HG03558 (cell line): Measurements from ENCODE around the gene TSEN34.
"Not testable (repeated sequence)": the region's sequence is repeated elsewhere in the genome, so short reads cannot be mapped to it uniquely, and the experiment has no call there.

Experiments used
- ATAC-seq: cut with Tn5 transposase; IDR thresholded peaks from one replicate; pipeline ENCODE4 v1.9.1; 2021; ENCODE audit warnings: moderate number of reproducible peaks; ENCODE audit not compliant: unreplicated experiment; ENCODE audit errors: extremely low read depth

TSEN34 gene

GRCh38 chr19:54183431-54183830, 7.7 kb upstream of the TSEN34 start:
- ATAC-seq: no peak

- ATAC-seq: no peak
Measured at GRCh38 chr19:54186351-54186750, 4.8 kb upstream of the TSEN34 start.

GRCh38 chr19:54186934-54187381, 4.2 kb upstream of the TSEN34 start:
- ATAC-seq: no peak

- ATAC-seq: no peak
Measured at GRCh38 chr19:54188215-54188871, 2.8 kb upstream of the TSEN34 start.

GRCh38 chr19:54189145-54189734, 1.9 kb upstream of the TSEN34 start, which contains the start of gene MBOAT7:
Gene MBOAT7 (minus strand): TSS chr19:54189580. CDS start chr19:54188508, 1,072 bp downstream.
- peak; percentile 8 for ATAC-seq

- ATAC-seq: peak; percentile 23
Measured at GRCh38 chr19:54189735-54190502, 1.2 kb upstream of the TSEN34 start.

- ATAC-seq: peak; percentile 26
Measured at GRCh38 chr19:54190503-54191010, 551 bp upstream of the TSEN34 start.

GRCh38 chr19:54191811-54192453, 824 bp downstream of the TSEN34 start:
- ATAC-seq: no peak

- no peak for ATAC-seq
Measured at GRCh38 chr19:54193011-54193410, 1.9 kb downstream of the TSEN34 start.

- ATAC-seq: not testable (repeated sequence)
Measured at GRCh38 chr19:54194463-54194862, 3.4 kb downstream of the TSEN34 start.

- ATAC-seq: no peak
Measured at GRCh38 chr19:54196536-54196935, 5.4 kb downstream of the TSEN34 start.

- ATAC-seq: no peak
Measured at GRCh38 chr19:54197121-54197520, 6.0 kb downstream of the TSEN34 start.

- ATAC-seq: no peak
Measured at GRCh38 chr19:54199401-54199800, 8.3 kb downstream of the TSEN34 start.

GRCh38 chr19:54201172-54201701, 10.1 kb downstream of the TSEN34 start:
- ATAC-seq: no peak

GRCh38 chr19:54201980-54202379, 10.9 kb downstream of the TSEN34 start:
- ATAC-seq: no peak

GRCh38 chr19:54203151-54203611, 12.1 kb downstream of the TSEN34 start:
- ATAC-seq: no peak

GRCh38 chr19:54204767-54205468, 13.8 kb downstream of the TSEN34 start:
- no peak for ATAC-seq

- ATAC-seq: no peak
Measured at GRCh38 chr19:54206030-54206830, 15.1 kb downstream of the TSEN34 start.

- no peak for ATAC-seq
Measured at GRCh38 chr19:54206831-54207177, 15.7 kb downstream of the TSEN34 start.
